ENCODE results near the gene IQGAP2.

GRCh38 chr5:76475936-76476335 lies 72.9 kb downstream of the IQGAP2 start:
- TF ChIP-seq EZH2 (IDR thresholded peaks at IDR 0.05) (no peak), POLR2AphosphoS5 (IDR thresholded peaks at IDR 0.05; ENCODE audit: borderline replicate concordance, low read depth, low read length) (no peak)
